Colonic mucosa (tissue), 4 donors: Measurements from ENCODE around the gene AADACL4. TPM values are rescaled to one million over a fixed set of nuclear protein-coding genes. Genes with fewer than 3 reads are reported as not detected.

Source experiments
- DNase-seq: peaks from one replicate; pipeline ENCODE4 v3.0.0-alpha.2; 2020
- H3K27ac ChIP-seq: fragments of 200-600 bp; one replicate; pipeline ENCODE4 v1.8.0; 2021
- H3K27me3 ChIP-seq: fragments of 200-600 bp; one replicate; pipeline ENCODE4 v1.8.0; 2021
- H3K36me3 ChIP-seq: fragments of 200-600 bp; one replicate; pipeline ENCODE4 v1.8.0; 2021
- H3K4me1 ChIP-seq: fragments of 200-600 bp; one replicate; pipeline ENCODE4 v1.8.0; 2021; ENCODE audit warnings: mild to moderate bottlenecking
- H3K4me3 ChIP-seq: fragments of 200-600 bp; one replicate; pipeline ENCODE4 v1.8.0; 2021
- H3K9ac ChIP-seq, 2 donors: one replicate each; pipeline ENCODE4 v1.7.0; 2013; ENCODE audit warnings: control low read depth in 2 of 2, low read depth in 2 of 2, low read length in 2 of 2
- H3K9me3 ChIP-seq: fragments of 200-600 bp; one replicate; pipeline ENCODE4 v1.8.0; 2021
- CTCF ChIP-seq: fragments of 200-600 bp; IDR thresholded peaks from one replicate; pipeline ENCODE4 v1.8.0; 2022; ENCODE audit warnings: antibody characterized with exemption, mild to moderate bottlenecking
- intact Hi-C: fragments of 100-400 bp; cut with DNase I; formaldehyde crosslinking; loops from one replicate; pipeline ENCODE4 v1.14.1; 2022
- total RNA-seq, 2 donors: library from RNA; stranded (reverse); fragmentation: NEBNext Ultra II Directional in 1 of 2; extraction: Animal tissue kit (Norgen Biotek cat#: 25700) in 1 of 2; gene quantifications; one replicate each; pipeline ENCODE4 v1.2.1, GENCODE V29; 2021
- donor health status: healthy.
- donor health status: DM: no; HTN: no; CAD: no.
- donor health status: DM: no; HTN: no; CAD: no.

AADACL4 gene
- total RNA-seq, 2 donors from 2014 or later: not detected

GRCh38 chr1:12714710-12715475, 71.0 kb downstream of the AADACL4 start:
- Histone ChIP-seq H3K4me1 (no peaks in the 10 kb centered on the region), H3K4me3 (no peak overlapping the region), H3K27ac (no peak overlapping the region), H3K9me3 (no peaks in the 10 kb centered on the region), H3K9ac (no peak overlapping the region), H3K36me3 (no peaks in the 10 kb centered on the region), H3K27me3 (no peaks in the 10 kb centered on the region)
- intact Hi-C loops: no loop called here
- no peak for TF ChIP-seq CTCF
- DNase-seq: no peak

- Histone ChIP-seq H3K9ac (no peak within 1 kb of the TSS), H3K27ac (no peak within 1 kb of the TSS), H3K4me3 (no peak within 1 kb of the TSS), H3K4me1 (no peaks in the 10 kb centered on the region), H3K27me3 (no peaks in the 10 kb centered on the region), H3K9me3 (no peaks in the 10 kb centered on the region), H3K36me3 (no peaks in the 10 kb centered on the region)
- DNase-seq: no peak
- intact Hi-C loops: no loop called here
- TF ChIP-seq CTCF: no peak
These were observed 72.1 kb downstream of the AADACL4 start, which contains the start of gene AADACL3 for GRCh38 chr1:12715896-12716437. AADACL3 (plus strand) TSS chr1:12716110; CDS start chr1:12716177, 67 bp downstream.

Other genes with a start within 250 kb of the AADACL4 start
- 100 to 1,000 TPM in 1 of 2 donors, 10 to 100 TPM in 1; 69.6 to 120 TPM for gene DHRS3, start 25.9 kb upstream of the AADACL4 start, total RNA-seq
- not detected for gene AADACL3, start 72.0 kb downstream of the AADACL4 start, total RNA-seq
- gene CFAP107, start 102.1 kb downstream of the AADACL4 start, total RNA-seq: not detected
- gene PRAMEF12, start 129.7 kb downstream of the AADACL4 start, total RNA-seq: not detected
- gene PRAMEF1, start 147.3 kb downstream of the AADACL4 start, total RNA-seq: not detected
- gene PRAMEF11, start 187.3 kb downstream of the AADACL4 start, total RNA-seq: not detected
- not detected for gene HNRNPCL1, start 204.6 kb downstream of the AADACL4 start, total RNA-seq
- gene PRAMEF2, start 213.0 kb downstream of the AADACL4 start, total RNA-seq: not detected
- not detected for gene PRAMEF4, start 242.1 kb downstream of the AADACL4 start, total RNA-seq